ENCODE data around the gene ROBO2. TPM values are rescaled to one million over a fixed set of nuclear protein-coding genes. Genes with fewer than 3 reads are reported as not detected.

Gene ROBO2
- total and polyA plus RNA-seq, 10 of the 15 experiments (the other 5 are each of a cell fraction or from before 2014, with no cell fraction given) = 0.22 to 2.5 (median 0.81) TPM

DNA sequence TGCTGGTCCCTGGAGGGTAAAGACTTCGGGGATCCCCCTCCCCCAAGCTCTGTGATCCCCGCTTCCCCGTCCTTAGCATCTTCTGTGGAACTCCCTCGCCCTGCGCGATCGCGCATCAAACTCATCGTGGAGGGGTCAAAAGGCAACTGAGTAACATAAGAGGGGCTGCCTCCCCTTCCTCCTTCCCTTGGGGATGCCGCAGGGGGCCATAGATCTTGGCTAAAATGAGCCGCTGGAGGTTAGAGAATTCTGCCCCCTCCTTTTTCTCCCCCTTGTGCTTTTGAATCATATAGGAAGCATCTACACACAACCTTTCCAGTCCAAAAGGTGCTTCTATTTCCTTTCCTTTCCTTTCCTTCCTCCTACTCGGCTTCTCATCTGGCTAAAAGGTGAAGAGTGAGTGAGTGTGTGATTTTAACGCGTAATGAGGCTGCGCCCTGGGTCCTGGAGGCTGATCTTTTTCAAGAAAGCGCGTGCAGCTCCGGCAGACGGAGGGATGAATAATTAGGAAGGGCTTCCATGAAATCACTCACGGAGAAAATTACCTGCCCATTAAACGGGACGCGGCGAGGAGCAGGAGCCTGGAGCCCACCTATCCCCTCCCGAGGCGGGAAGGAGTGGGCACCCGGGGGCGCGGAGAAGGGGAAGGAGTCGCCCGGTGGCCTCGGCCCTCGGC lies 831 bp upstream of the ROBO2 start (continued):
- TF ChIP-seq, protein P1, sequence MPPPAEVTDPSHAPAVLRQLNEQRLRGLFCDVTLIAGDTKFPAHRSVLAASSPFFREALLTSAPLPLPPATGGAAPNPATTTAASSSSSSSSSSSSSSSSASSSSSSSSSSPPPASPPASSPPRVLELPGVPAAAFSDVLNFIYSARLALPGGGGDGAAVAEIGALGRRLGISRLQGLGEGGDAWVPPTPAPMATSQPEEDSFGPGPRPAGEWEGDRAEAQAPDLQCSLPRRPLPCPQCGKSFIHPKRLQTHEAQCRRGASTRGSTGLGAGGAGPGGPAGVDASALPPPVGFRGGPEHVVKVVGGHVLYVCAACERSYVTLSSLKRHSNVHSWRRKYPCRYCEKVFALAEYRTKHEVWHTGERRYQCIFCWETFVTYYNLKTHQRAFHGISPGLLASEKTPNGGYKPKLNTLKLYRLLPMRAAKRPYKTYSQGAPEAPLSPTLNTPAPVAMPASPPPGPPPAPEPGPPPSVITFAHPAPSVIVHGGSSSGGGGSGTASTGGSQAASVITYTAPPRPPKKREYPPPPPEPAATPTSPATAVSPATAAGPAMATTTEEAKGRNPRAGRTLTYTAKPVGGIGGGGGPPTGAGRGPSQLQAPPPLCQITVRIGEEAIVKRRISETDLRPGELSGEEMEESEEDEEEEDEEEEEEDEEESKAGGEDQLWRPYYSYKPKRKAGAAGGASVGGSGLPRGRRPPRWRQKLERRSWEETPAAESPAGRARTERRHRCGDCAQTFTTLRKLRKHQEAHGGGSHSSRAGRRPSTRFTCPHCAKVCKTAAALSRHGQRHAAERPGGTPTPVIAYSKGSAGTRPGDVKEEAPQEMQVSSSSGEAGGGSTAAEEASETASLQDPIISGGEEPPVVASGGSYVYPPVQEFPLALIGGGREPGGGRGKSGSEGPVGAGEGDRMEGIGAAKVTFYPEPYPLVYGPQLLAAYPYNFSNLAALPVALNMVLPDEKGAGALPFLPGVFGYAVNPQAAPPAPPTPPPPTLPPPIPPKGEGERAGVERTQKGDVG (CRISPR knock-in tag; IDR thresholded peaks at IDR 0.05) = no peak
- TF ChIP-seq SMAD5 (IDR thresholded peaks at IDR 0.05; ENCODE audit: low read depth) = no peak

DNA sequence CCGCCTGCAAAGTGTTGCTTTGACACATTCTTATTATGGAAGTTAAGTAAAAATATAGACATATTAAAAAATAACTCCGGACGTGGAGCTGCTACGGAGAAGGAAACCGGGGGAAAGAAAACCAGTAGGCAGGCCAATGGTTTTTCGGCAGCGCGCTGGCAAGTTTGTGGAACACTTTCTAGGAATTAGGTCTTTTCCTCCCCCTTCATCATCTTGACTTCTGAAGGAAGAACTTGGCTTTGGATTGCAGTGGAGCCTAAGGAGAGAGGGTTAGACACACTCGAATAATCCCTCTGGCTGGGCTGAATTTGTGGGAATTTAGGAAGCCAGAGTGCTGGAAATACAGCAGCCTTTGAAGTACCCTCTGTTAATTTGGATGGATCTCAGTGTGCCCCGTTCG lies 317 bp downstream of the ROBO2 start:
- no peaks in the 10 kb centered on the region for H3K9me3 ChIP-seq (replicated peaks; ENCODE audit: control insufficient read depth, insufficient read depth, low read length)
- H3K4me1 ChIP-seq (ENCODE audit: control insufficient read depth, insufficient read depth, low read length) = no peaks in the 10 kb centered on the region
- no peak for ATAC-seq
- CTCF ChIA-PET = no interaction called here
- RAD21 ChIA-PET (ENCODE audit: unreplicated experiment) = no interaction called here
- H3K27ac ChIP-seq (ENCODE audit: control insufficient read depth, insufficient read depth) = no peak overlapping the region
- H2AFZ ChIP-seq (ENCODE audit: control insufficient read depth, low read depth, low read length) = no peak overlapping the region
- no peaks in the 10 kb centered on the region for H4K20me1 ChIP-seq (ENCODE audit: control insufficient read depth, insufficient read depth)
- no peak for FAIRE-seq
- H3K79me2 ChIP-seq (ENCODE audit: control insufficient read depth, insufficient read depth, low read length) = no peaks in the 10 kb centered on the region
- WGBS (ENCODE audit: insufficient coverage, insufficient replicate concordance, low lambda C conversion rate, missing lambda C conversion rate) = 48% methylated on average over 11 of the region's 11 CpGs
- no peak overlapping the region for H3K9ac ChIP-seq (ENCODE audit: control insufficient read depth, insufficient read depth, low read length)
- intact Hi-C loops (cut with micrococcal nuclease; ENCODE audit: unreplicated experiment) (no loop called here), in situ Hi-C loops (cut with MboI) (no loop called here)
- no peaks in the 10 kb centered on the region for H3K36me3 ChIP-seq (ENCODE audit: control insufficient read depth in 2 of 2, insufficient read depth in 2 of 2, low read length in 1 of 2)
- no TSS peak for BruUV-seq (replicated peaks)
- SMC1A ChIA-PET (ENCODE audit: uncharacterized antibody, unreplicated experiment) = no interaction called here
- no peak overlapping the region for H3K4me3 ChIP-seq
- DNase-seq (ENCODE audit: low read depth, low spot score) = no peak
- POLR2A ChIA-PET = no interaction called here
- H3K27me3 ChIP-seq (replicated peaks in 1 of 2; ENCODE audit: control insufficient read depth in 2 of 2, insufficient read depth in 2 of 2, low read length in 1 of 2) = no peaks in the 10 kb centered on the region; a peak in 1 of 4 replicates
- H3K4me2 ChIP-seq (ENCODE audit: control insufficient read depth, insufficient read depth) = no peak overlapping the region
- TF ChIP-seq YBX1 (IDR thresholded peaks at IDR 0.05) = no peak
- no peak for TF ChIP-seq MEF2B (IDR thresholded peaks at IDR 0.05; ENCODE audit: partially characterized antibody, poor library complexity, severe bottlenecking)
- no peak for TF ChIP-seq NFIC (IDR thresholded peaks at IDR 0.05; ENCODE audit: low read depth, low read length)
- TF ChIP-seq, protein P1 (CRISPR knock-in tag; IDR thresholded peaks at IDR 0.05) = no peak
- TF ChIP-seq YY1 (IDR thresholded peaks at IDR 0.05; ENCODE audit: low read depth, low read length) = no peak
- no peak for TF ChIP-seq HCFC1 (IDR thresholded peaks at IDR 0.05; ENCODE audit: low read length)
- TF ChIP-seq NR2C1 (IDR thresholded peaks at IDR 0.05) = no peak
- TF ChIP-seq, protein P2, sequence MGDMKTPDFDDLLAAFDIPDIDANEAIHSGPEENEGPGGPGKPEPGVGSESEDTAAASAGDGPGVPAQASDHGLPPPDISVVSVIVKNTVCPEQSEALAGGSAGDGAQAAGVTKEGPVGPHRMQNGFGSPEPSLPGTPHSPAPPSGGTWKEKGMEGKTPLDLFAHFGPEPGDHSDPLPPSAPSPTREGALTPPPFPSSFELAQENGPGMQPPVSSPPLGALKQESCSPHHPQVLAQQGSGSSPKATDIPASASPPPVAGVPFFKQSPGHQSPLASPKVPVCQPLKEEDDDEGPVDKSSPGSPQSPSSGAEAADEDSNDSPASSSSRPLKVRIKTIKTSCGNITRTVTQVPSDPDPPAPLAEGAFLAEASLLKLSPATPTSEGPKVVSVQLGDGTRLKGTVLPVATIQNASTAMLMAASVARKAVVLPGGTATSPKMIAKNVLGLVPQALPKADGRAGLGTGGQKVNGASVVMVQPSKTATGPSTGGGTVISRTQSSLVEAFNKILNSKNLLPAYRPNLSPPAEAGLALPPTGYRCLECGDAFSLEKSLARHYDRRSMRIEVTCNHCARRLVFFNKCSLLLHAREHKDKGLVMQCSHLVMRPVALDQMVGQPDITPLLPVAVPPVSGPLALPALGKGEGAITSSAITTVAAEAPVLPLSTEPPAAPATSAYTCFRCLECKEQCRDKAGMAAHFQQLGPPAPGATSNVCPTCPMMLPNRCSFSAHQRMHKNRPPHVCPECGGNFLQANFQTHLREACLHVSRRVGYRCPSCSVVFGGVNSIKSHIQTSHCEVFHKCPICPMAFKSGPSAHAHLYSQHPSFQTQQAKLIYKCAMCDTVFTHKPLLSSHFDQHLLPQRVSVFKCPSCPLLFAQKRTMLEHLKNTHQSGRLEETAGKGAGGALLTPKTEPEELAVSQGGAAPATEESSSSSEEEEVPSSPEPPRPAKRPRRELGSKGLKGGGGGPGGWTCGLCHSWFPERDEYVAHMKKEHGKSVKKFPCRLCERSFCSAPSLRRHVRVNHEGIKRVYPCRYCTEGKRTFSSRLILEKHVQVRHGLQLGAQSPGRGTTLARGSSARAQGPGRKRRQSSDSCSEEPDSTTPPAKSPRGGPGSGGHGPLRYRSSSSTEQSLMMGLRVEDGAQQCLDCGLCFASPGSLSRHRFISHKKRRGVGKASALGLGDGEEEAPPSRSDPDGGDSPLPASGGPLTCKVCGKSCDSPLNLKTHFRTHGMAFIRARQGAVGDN (IDR thresholded peaks at IDR 0.05) = no peak
- TF ChIP-seq, protein P3, sequence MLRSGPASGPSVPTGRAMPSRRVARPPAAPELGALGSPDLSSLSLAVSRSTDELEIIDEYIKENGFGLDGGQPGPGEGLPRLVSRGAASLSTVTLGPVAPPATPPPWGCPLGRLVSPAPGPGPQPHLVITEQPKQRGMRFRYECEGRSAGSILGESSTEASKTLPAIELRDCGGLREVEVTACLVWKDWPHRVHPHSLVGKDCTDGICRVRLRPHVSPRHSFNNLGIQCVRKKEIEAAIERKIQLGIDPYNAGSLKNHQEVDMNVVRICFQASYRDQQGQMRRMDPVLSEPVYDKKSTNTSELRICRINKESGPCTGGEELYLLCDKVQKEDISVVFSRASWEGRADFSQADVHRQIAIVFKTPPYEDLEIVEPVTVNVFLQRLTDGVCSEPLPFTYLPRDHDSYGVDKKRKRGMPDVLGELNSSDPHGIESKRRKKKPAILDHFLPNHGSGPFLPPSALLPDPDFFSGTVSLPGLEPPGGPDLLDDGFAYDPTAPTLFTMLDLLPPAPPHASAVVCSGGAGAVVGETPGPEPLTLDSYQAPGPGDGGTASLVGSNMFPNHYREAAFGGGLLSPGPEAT (IDR thresholded peaks at IDR 0.05; ENCODE audit: low read depth) = no peak

All from GM12878 (cell line).